ENCODE data around the gene KCNQ1.

The KCNQ1 gene

DNA sequence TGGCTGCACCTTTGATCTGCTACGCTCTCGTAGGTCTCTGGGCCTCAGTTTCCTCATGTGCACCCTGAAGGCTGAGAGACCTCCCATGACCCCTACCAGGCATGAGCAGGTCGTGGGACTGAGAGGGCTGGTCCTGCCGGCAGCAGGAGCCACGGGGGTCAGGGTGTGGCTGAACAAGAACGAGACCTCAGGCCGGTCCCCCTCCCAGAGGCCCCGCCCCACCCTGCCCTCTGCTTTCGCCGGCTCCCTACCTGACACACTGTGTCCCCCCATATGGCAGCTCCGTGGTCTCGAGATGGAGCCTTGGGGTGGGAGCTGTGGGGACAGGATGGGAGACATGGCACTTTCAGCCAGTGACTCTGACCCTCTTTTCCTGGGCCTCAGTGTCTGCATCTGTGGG lies 400.2 kb downstream of the KCNQ1 start:
- Histone ChIP-seq H3K27ac (ENCODE audit: low read length) (no peak overlapping the region), H3K9me3 (ENCODE audit: control insufficient read depth in 2 of 2, low read length in 2 of 2) (no peaks in the 10 kb centered on the region), H3K27me3 (ENCODE audit: control insufficient read depth in 1 of 2, insufficient read depth in 2 of 2, low read length in 2 of 2) (no peaks in the 10 kb centered on the region), H3K4me1 (ENCODE audit: control insufficient read depth, insufficient read depth, low read length) (no peaks in the 10 kb centered on the region), H3K9ac (ENCODE audit: low read length in 2 of 2) (no peak overlapping the region), H3K36me3 (ENCODE audit: control insufficient read depth in 2 of 2, insufficient read depth in 2 of 2, low read length in 2 of 2) (no peaks in the 10 kb centered on the region), H3K4me3 (ENCODE audit: low read length in 2 of 2) (no peak overlapping the region)

DNA sequence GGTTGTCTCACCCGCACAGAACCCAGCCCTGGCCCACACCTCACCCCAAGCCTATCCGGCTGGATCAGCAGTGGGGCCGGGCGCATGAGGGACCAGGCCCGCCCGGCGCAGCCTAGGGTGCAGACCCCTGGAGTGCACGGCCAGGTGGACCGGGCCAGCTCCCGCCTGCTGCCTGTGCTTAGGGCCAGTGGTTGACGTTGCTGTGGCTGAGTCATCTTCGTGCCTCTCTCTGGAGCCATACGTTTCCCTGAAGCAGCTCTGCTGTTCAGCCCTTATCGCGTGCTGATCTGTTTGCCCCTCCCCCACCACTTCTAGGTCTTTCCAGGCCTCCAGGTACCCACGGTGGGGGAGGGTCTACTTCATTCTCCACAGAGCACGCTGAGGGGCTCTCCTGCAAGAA lies 401.2 kb downstream of the KCNQ1 start:
- no peaks in the 10 kb centered on the region for H3K27me3 ChIP-seq (ENCODE audit: control insufficient read depth in 1 of 2, insufficient read depth in 2 of 2, low read length in 2 of 2)
- H3K27ac ChIP-seq (ENCODE audit: low read length), result no peak overlapping the region
- H3K4me1 ChIP-seq (ENCODE audit: control insufficient read depth, insufficient read depth, low read length), result no peaks in the 10 kb centered on the region
- no peaks in the 10 kb centered on the region for H3K9me3 ChIP-seq (ENCODE audit: control insufficient read depth in 2 of 2, low read length in 2 of 2)
- no peaks in the 10 kb centered on the region for H3K36me3 ChIP-seq (ENCODE audit: control insufficient read depth in 2 of 2, insufficient read depth in 2 of 2, low read length in 2 of 2)
- no peak overlapping the region for H3K9ac ChIP-seq (ENCODE audit: low read length in 2 of 2)
- no peak overlapping the region for H3K4me3 ChIP-seq (ENCODE audit: low read length in 2 of 2)

GRCh38 chr11:2846470-2846869 lies 401.7 kb downstream of the KCNQ1 start:
- no peaks in the 10 kb centered on the region for H3K27me3 ChIP-seq (ENCODE audit: control insufficient read depth in 1 of 2, insufficient read depth in 2 of 2, low read length in 2 of 2)

DNA sequence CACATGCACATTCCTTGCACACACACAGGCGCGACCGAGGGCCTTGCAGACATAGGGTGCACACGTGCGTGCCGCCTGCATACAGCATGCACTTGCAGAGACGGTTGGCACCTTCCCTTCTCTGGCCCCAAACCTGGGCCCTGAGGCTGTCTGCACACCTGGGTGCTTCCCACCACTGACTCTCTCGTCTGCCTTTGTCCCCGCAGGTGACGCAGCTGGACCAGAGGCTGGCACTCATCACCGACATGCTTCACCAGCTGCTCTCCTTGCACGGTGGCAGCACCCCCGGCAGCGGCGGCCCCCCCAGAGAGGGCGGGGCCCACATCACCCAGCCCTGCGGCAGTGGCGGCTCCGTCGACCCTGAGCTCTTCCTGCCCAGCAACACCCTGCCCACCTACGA lies 402.8 kb downstream of the KCNQ1 start:
- no peaks in the 10 kb centered on the region for H3K9me3 ChIP-seq (ENCODE audit: control insufficient read depth in 2 of 2, low read length in 2 of 2)
- no peaks in the 10 kb centered on the region for H3K4me1 ChIP-seq (ENCODE audit: control insufficient read depth, insufficient read depth, low read length)
- H3K36me3 ChIP-seq (ENCODE audit: control insufficient read depth in 2 of 2, insufficient read depth in 2 of 2, low read length in 2 of 2), result no peaks in the 10 kb centered on the region
- no peak overlapping the region for H3K4me3 ChIP-seq (ENCODE audit: low read length in 2 of 2)
- H3K9ac ChIP-seq (ENCODE audit: low read length in 2 of 2), result no peak overlapping the region
- H3K27me3 ChIP-seq (ENCODE audit: control insufficient read depth in 1 of 2, insufficient read depth in 2 of 2, low read length in 2 of 2), result no peaks in the 10 kb centered on the region
- H3K27ac ChIP-seq (ENCODE audit: low read length), result no peak overlapping the region

More at GRCh38 chr11:2846470-2846869, 401.7 kb downstream of the KCNQ1 start:
- no peaks in the 10 kb centered on the region for H3K9me3 ChIP-seq (ENCODE audit: control insufficient read depth in 2 of 2, low read length in 2 of 2)
- no peaks in the 10 kb centered on the region for H3K4me1 ChIP-seq (ENCODE audit: control insufficient read depth, insufficient read depth, low read length)
- no peak overlapping the region for H3K4me3 ChIP-seq (ENCODE audit: low read length in 2 of 2)
- H3K36me3 ChIP-seq (ENCODE audit: control insufficient read depth in 2 of 2, insufficient read depth in 2 of 2, low read length in 2 of 2), result no peaks in the 10 kb centered on the region
- H3K9ac ChIP-seq (ENCODE audit: low read length in 2 of 2), result no peak overlapping the region
- no peak overlapping the region for H3K27ac ChIP-seq (ENCODE audit: low read length)

- Histone ChIP-seq H3K4me3 (ENCODE audit: low read length in 2 of 2) (no peak overlapping the region), H3K9me3 (ENCODE audit: control insufficient read depth in 2 of 2, low read length in 2 of 2) (no peaks in the 10 kb centered on the region), H3K27me3 (ENCODE audit: control insufficient read depth in 1 of 2, insufficient read depth in 2 of 2, low read length in 2 of 2) (no peaks in the 10 kb centered on the region), H3K27ac (ENCODE audit: low read length) (no peak overlapping the region), H3K36me3 (ENCODE audit: control insufficient read depth in 2 of 2, insufficient read depth in 2 of 2, low read length in 2 of 2) (no peaks in the 10 kb centered on the region), H3K4me1 (ENCODE audit: control insufficient read depth, insufficient read depth, low read length) (no peaks in the 10 kb centered on the region), H3K9ac (ENCODE audit: low read length in 2 of 2) (no peak overlapping the region)
Observed at GRCh38 chr11:2848497-2848896, 403.7 kb downstream of the KCNQ1 start.

DNA sequence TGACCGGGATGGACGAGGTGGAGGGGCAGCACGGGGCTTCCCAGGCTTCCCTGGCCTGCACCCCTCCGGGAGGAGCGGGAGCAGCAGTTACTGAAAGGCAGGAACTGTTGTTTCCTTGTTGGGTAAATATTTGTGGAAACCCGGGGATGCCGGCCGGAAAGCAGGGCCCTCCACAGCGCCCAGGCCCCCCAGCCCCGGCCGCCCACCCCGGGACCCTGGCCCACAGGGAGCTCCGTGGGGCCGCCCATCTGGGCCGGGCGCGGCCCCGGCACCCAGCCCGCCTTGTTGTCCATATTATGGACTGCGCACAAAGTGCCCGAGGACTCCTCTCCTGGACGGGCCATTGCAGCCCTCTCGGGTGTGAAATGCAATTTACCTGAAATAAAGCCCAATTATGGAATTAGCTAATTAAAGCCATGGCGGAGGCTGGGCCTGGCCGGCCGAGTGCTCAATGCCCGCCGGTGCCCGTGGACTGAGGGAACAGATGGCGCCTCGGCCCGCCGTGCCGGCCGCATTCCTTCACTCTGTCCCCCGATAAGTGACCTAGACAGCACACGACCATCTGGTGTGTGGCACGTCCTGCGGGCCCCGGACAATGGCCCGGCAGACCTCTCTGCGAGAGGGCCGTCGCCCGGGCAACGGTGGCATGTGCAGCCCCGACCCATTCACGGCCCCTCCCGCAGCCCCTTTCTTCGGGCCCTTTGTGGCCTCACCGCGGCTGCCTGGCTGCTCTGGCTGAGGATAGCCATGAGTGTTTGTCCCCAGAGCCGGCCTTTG lies 405.4 kb downstream of the KCNQ1 start:
- no peaks in the 10 kb centered on the region for H3K4me1 ChIP-seq (ENCODE audit: control insufficient read depth, insufficient read depth, low read length)
- no peaks in the 10 kb centered on the region for H3K27me3 ChIP-seq (ENCODE audit: control insufficient read depth in 1 of 2, insufficient read depth in 2 of 2, low read length in 2 of 2)
- H3K4me3 ChIP-seq (ENCODE audit: low read length in 2 of 2), result no peak overlapping the region
- H3K9me3 ChIP-seq (ENCODE audit: control insufficient read depth in 2 of 2, low read length in 2 of 2), result no peaks in the 10 kb centered on the region
- no peak overlapping the region for H3K27ac ChIP-seq (ENCODE audit: low read length)
- no peaks in the 10 kb centered on the region for H3K36me3 ChIP-seq (ENCODE audit: control insufficient read depth in 2 of 2, insufficient read depth in 2 of 2, low read length in 2 of 2)
- H3K9ac ChIP-seq (ENCODE audit: low read length in 2 of 2), result no peak overlapping the region

- Histone ChIP-seq H3K36me3 (ENCODE audit: control insufficient read depth in 2 of 2, insufficient read depth in 2 of 2, low read length in 2 of 2) (no peaks in the 10 kb centered on the region), H3K27me3 (ENCODE audit: control insufficient read depth in 1 of 2, insufficient read depth in 2 of 2, low read length in 2 of 2) (no peaks in the 10 kb centered on the region), H3K27ac (ENCODE audit: low read length) (no peak overlapping the region), H3K4me3 (ENCODE audit: low read length in 2 of 2) (no peak overlapping the region), H3K9ac (ENCODE audit: low read length in 2 of 2) (no peak overlapping the region), H3K9me3 (ENCODE audit: control insufficient read depth in 2 of 2, low read length in 2 of 2) (no peaks in the 10 kb centered on the region), H3K4me1 (ENCODE audit: control insufficient read depth, insufficient read depth, low read length) (no peaks in the 10 kb centered on the region)
Observed at GRCh38 chr11:2853401-2853800, 408.6 kb downstream of the KCNQ1 start.

GRCh38 chr11:2853997-2854560 lies 409.3 kb downstream of the KCNQ1 start:
- Histone ChIP-seq H3K27ac (ENCODE audit: low read length) (no peak overlapping the region), H3K4me3 (ENCODE audit: low read length in 2 of 2) (no peak overlapping the region), H3K27me3 (ENCODE audit: control insufficient read depth in 1 of 2, insufficient read depth in 2 of 2, low read length in 2 of 2) (no peaks in the 10 kb centered on the region), H3K9me3 (ENCODE audit: control insufficient read depth in 2 of 2, low read length in 2 of 2) (no peaks in the 10 kb centered on the region), H3K4me1 (ENCODE audit: control insufficient read depth, insufficient read depth, low read length) (no peaks in the 10 kb centered on the region), H3K9ac (ENCODE audit: low read length in 2 of 2) (no peak overlapping the region), H3K36me3 (ENCODE audit: control insufficient read depth in 2 of 2, insufficient read depth in 2 of 2, low read length in 2 of 2) (no peaks in the 10 kb centered on the region)

- Histone ChIP-seq H3K27ac (ENCODE audit: low read length) (no peak overlapping the region), H3K9me3 (ENCODE audit: control insufficient read depth in 2 of 2, low read length in 2 of 2) (no peaks in the 10 kb centered on the region), H3K36me3 (ENCODE audit: control insufficient read depth in 2 of 2, insufficient read depth in 2 of 2, low read length in 2 of 2) (no peaks in the 10 kb centered on the region), H3K4me1 (ENCODE audit: control insufficient read depth, insufficient read depth, low read length) (no peaks in the 10 kb centered on the region), H3K27me3 (ENCODE audit: control insufficient read depth in 1 of 2, insufficient read depth in 2 of 2, low read length in 2 of 2) (peaks cover 0 to 2% of the 10 kb centered on the region in 2 donors), H3K9ac (ENCODE audit: low read length in 2 of 2) (no peak overlapping the region), H3K4me3 (ENCODE audit: low read length in 2 of 2) (no peak overlapping the region)
Observed at GRCh38 chr11:2855162-2855561, 410.4 kb downstream of the KCNQ1 start.

DNA sequence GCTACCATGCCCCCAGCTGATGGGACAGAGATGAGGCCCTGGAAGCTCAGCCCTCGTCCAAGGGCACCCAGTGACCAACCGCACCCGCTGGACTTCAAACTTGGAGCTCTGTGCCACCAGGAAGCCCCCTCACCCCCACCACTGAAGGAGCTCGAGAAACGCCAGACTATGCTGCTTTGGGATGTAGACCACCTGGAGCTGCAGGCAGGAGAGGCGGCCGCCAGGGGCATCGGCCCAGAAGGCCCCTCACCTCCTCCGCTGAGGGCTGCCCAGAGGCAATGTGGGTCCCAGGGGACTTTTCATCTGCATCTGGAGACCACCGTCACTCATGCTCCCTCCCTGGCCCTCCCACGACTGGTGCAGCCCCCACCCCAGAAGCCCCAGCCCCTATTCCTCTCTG lies 412.5 kb downstream of the KCNQ1 start:
- H3K4me1 ChIP-seq (ENCODE audit: control insufficient read depth, insufficient read depth, low read length), result no peaks in the 10 kb centered on the region
- no peaks in the 10 kb centered on the region for H3K9me3 ChIP-seq (ENCODE audit: control insufficient read depth in 2 of 2, low read length in 2 of 2)
- no peak overlapping the region for H3K4me3 ChIP-seq (ENCODE audit: low read length in 2 of 2)
- peaks cover 2 to 9% of the 10 kb centered on the region in 2 donors for H3K27me3 ChIP-seq (ENCODE audit: control insufficient read depth in 1 of 2, insufficient read depth in 2 of 2, low read length in 2 of 2)
- H3K9ac ChIP-seq (ENCODE audit: low read length in 2 of 2), result no peak overlapping the region
- H3K36me3 ChIP-seq (ENCODE audit: control insufficient read depth in 2 of 2, insufficient read depth in 2 of 2, low read length in 2 of 2), result no peaks in the 10 kb centered on the region
- H3K27ac ChIP-seq (ENCODE audit: low read length), result no peak overlapping the region

GRCh38 chr11:2857918-2858317 lies 413.1 kb downstream of the KCNQ1 start:
- H3K4me3 ChIP-seq (ENCODE audit: low read length in 2 of 2), result no peak overlapping the region
- H3K27ac ChIP-seq (ENCODE audit: low read length), result no peak overlapping the region
- peaks cover 1% of the 10 kb centered on the region for H3K4me1 ChIP-seq (ENCODE audit: control insufficient read depth, insufficient read depth, low read length)
- peaks cover 2 to 10% of the 10 kb centered on the region in 2 donors for H3K27me3 ChIP-seq (ENCODE audit: control insufficient read depth in 1 of 2, insufficient read depth in 2 of 2, low read length in 2 of 2)
- H3K9me3 ChIP-seq (ENCODE audit: control insufficient read depth in 2 of 2, low read length in 2 of 2), result no peaks in the 10 kb centered on the region
- no peak overlapping the region for H3K9ac ChIP-seq (ENCODE audit: low read length in 2 of 2)
- H3K36me3 ChIP-seq (ENCODE audit: control insufficient read depth in 2 of 2, insufficient read depth in 2 of 2, low read length in 2 of 2), result no peaks in the 10 kb centered on the region
